Fibroblast of mammary gland (primary cell): ENCODE data around the gene ASB10.

Source experiments
- DNase-seq: peaks from one replicate; pipeline ENCODE4 v3.0.0-alpha.2; 2010; ENCODE audit warnings: low read depth
- H3K4me3 ChIP-seq: 2 replicates; pipeline ENCODE4 v1.5.1; 2011; ENCODE audit warnings: low read depth, mild to moderate bottlenecking, low read length, moderate library complexity; ENCODE audit not compliant: control insufficient read depth
- CTCF ChIP-seq: conservative IDR thresholded peaks from 2 replicates; pipeline ENCODE4 v1.5.1; 2011; ENCODE audit warnings: low read depth, low read length, inconsistent platforms; ENCODE audit not compliant: control insufficient read depth, insufficient read depth

The ASB10 gene

GRCh38 chr7:151141311-151141854 is 45.7 kb downstream of the ASB10 start:
- no peak for TF ChIP-seq CTCF
- DNase-seq, result no peak
- no peak overlapping the region for H3K4me3 ChIP-seq

- TF ChIP-seq CTCF, result no peak
- no peak for DNase-seq
- no peak overlapping the region for H3K4me3 ChIP-seq
These were observed 46.2 kb downstream of the ASB10 start for GRCh38 chr7:151140826-151141225.

GRCh38 chr7:151139791-151140190 is 47.3 kb downstream of the ASB10 start:
- no peak for DNase-seq
- TF ChIP-seq CTCF, result no peak
- no peak overlapping the region for H3K4me3 ChIP-seq

GRCh38 chr7:151139071-151139790 is 47.8 kb downstream of the ASB10 start:
- no peak for DNase-seq
- no peak overlapping the region for H3K4me3 ChIP-seq
- TF ChIP-seq CTCF, result no peak

- DNase-seq, result no peak
- no peak for TF ChIP-seq CTCF
- H3K4me3 ChIP-seq, result no peak overlapping the region
These were observed 48.7 kb downstream of the ASB10 start for GRCh38 chr7:151138153-151138851.

GRCh38 chr7:151137791-151138152 is 49.3 kb downstream of the ASB10 start:
- no peak overlapping the region for H3K4me3 ChIP-seq
- DNase-seq, result no peak
- TF ChIP-seq CTCF, result no peak
